Measurements from ENCODE around the gene INAVA.
"Not testable (repeated sequence)": the region's sequence is repeated elsewhere in the genome, so short reads cannot be mapped to it uniquely, and the experiment has no call there.

The INAVA gene

GRCh38 chr1:200909757-200910239 is 15.1 kb downstream of the INAVA start:
- DNase-seq = no peak
- no peak overlapping the region for H3K23ac ChIP-seq (ENCODE audit: low read length in 2 of 2)
- no peak overlapping the region for H2BK12ac ChIP-seq (ENCODE audit: low read length in 2 of 2)
- no peak overlapping the region for H3K27ac ChIP-seq (ENCODE audit: low read length, poor library complexity, severe bottlenecking)
- H2BK15ac ChIP-seq (ENCODE audit: low read depth, poor library complexity, severe bottlenecking) = no peak overlapping the region
- no peak overlapping the region for H3K4me3 ChIP-seq (ENCODE audit: insufficient read depth in 1 of 2, low read depth in 1 of 2, low read length in 2 of 2)
- H3K18ac ChIP-seq (ENCODE audit: low read depth in 1 of 2, low read length in 2 of 2) = no peak overlapping the region
- no peak overlapping the region for H4K8ac ChIP-seq (ENCODE audit: low read length)
- H2BK5ac ChIP-seq (ENCODE audit: low read depth, low read length, poor library complexity, severe bottlenecking) = no peak overlapping the region
- H3K4me1 ChIP-seq (ENCODE audit: control insufficient read depth, insufficient read depth, low read depth, low read length) = peaks cover 3% of the 10 kb centered on the region
- no peak overlapping the region for H3K4ac ChIP-seq (ENCODE audit: low read depth in 1 of 2, low read length in 2 of 2)
- peaks cover 0 to 29% of the 10 kb centered on the region in 2 experiments for H3K27me3 ChIP-seq (ENCODE audit: control insufficient read depth in 1 of 2, insufficient read depth in 1 of 2, low read length in 2 of 2)
- H3K9me3 ChIP-seq (ENCODE audit: control insufficient read depth, low read length) = no peaks in the 10 kb centered on the region
- 100% methylated on average over 1 of the region's 4 CpGs for WGBS
- peaks cover 0 to 47% of the 10 kb centered on the region in 2 experiments for H3K36me3 ChIP-seq (ENCODE audit: control insufficient read depth in 1 of 2, insufficient read depth in 2 of 2, low read depth in 1 of 2, low read length in 2 of 2)
- no peak overlapping the region for H2BK120ac ChIP-seq (ENCODE audit: low read depth, low read length)
- no peak overlapping the region for H4K91ac ChIP-seq (ENCODE audit: low read length)
- no peak overlapping the region for H3K14ac ChIP-seq (ENCODE audit: low read length in 2 of 2)
- H2AFZ ChIP-seq (ENCODE audit: low read depth, low read length) = no peak overlapping the region
- H3K9ac ChIP-seq (ENCODE audit: low read length) = no peak overlapping the region
- H2AK5ac ChIP-seq (ENCODE audit: low read length, severe bottlenecking) = no peak overlapping the region
- peaks cover 1% of the 10 kb centered on the region for H3K79me1 ChIP-seq (replicated peaks; ENCODE audit: low read length, poor library complexity, severe bottlenecking)
- no peak overlapping the region for H3K4me2 ChIP-seq (ENCODE audit: low read length, poor library complexity, severe bottlenecking)

GRCh38 chr1:200911361-200911760 is 16.7 kb downstream of the INAVA start:
- Histone ChIP-seq H3K4ac (ENCODE audit: low read depth in 1 of 2, low read length in 2 of 2) (no peak overlapping the region), H3K27me3 (ENCODE audit: control insufficient read depth in 1 of 2, insufficient read depth in 1 of 2, low read length in 2 of 2) (peaks cover 0 to 39% of the 10 kb centered on the region in 2 experiments), H3K23ac (ENCODE audit: low read length in 2 of 2) (no peak overlapping the region), H2BK12ac (ENCODE audit: low read length in 2 of 2) (no peak overlapping the region), H2BK120ac (ENCODE audit: low read depth, low read length) (no peak overlapping the region), H3K36me3 (ENCODE audit: control insufficient read depth in 1 of 2, insufficient read depth in 2 of 2, low read depth in 1 of 2, low read length in 2 of 2) (peaks cover 0 to 54% of the 10 kb centered on the region in 2 experiments), H4K8ac (ENCODE audit: low read length) (no peak overlapping the region), H2BK5ac (ENCODE audit: low read depth, low read length, poor library complexity, severe bottlenecking) (no peak overlapping the region), H2AK5ac (ENCODE audit: low read length, severe bottlenecking) (no peak overlapping the region), H3K4me1 (ENCODE audit: control insufficient read depth, insufficient read depth, low read depth, low read length) (peaks cover 3% of the 10 kb centered on the region), H3K9ac (ENCODE audit: low read length) (no peak overlapping the region), H4K91ac (ENCODE audit: low read length) (no peak overlapping the region), H3K4me3 (ENCODE audit: insufficient read depth in 1 of 2, low read depth in 1 of 2, low read length in 2 of 2) (no peak overlapping the region), H3K4me2 (ENCODE audit: low read length, poor library complexity, severe bottlenecking) (no peak overlapping the region), H3K79me1 (replicated peaks; ENCODE audit: low read length, poor library complexity, severe bottlenecking) (peaks cover 1% of the 10 kb centered on the region), H3K14ac (ENCODE audit: low read length in 2 of 2) (no peak overlapping the region), H3K9me3 (ENCODE audit: control insufficient read depth, low read length) (no peaks in the 10 kb centered on the region), H2BK15ac (ENCODE audit: low read depth, poor library complexity, severe bottlenecking) (no peak overlapping the region), H3K18ac (ENCODE audit: low read depth in 1 of 2, low read length in 2 of 2) (no peak overlapping the region), H2AFZ (ENCODE audit: low read depth, low read length) (no peak overlapping the region), H3K27ac (ENCODE audit: low read length, poor library complexity, severe bottlenecking) (no peak overlapping the region)
- 96% methylated on average over 23 of the region's 24 CpGs for WGBS
- DNase-seq = no peak

- H3K4me1 ChIP-seq (ENCODE audit: control insufficient read depth, insufficient read depth, low read depth, low read length); DNase-seq; H2BK120ac ChIP-seq (ENCODE audit: low read depth, low read length); H2BK5ac ChIP-seq (ENCODE audit: low read depth, low read length, poor library complexity, severe bottlenecking); H3K4me3 ChIP-seq (ENCODE audit: insufficient read depth in 1 of 2, low read depth in 1 of 2, low read length in 2 of 2); H3K9ac ChIP-seq (ENCODE audit: low read length); H3K4me2 ChIP-seq (ENCODE audit: low read length, poor library complexity, severe bottlenecking); H2BK15ac ChIP-seq (ENCODE audit: low read depth, poor library complexity, severe bottlenecking); H3K27ac ChIP-seq (ENCODE audit: low read length, poor library complexity, severe bottlenecking); H3K4ac ChIP-seq (ENCODE audit: low read depth in 1 of 2, low read length in 2 of 2); H4K8ac ChIP-seq (ENCODE audit: low read length); H3K9me3 ChIP-seq (ENCODE audit: control insufficient read depth, low read length); H3K79me1 ChIP-seq (replicated peaks; ENCODE audit: low read length, poor library complexity, severe bottlenecking); H2AK5ac ChIP-seq (ENCODE audit: low read length, severe bottlenecking); H4K91ac ChIP-seq (ENCODE audit: low read length); H3K18ac ChIP-seq (ENCODE audit: low read depth in 1 of 2, low read length in 2 of 2); H3K14ac ChIP-seq (ENCODE audit: low read length in 2 of 2); H2AFZ ChIP-seq (ENCODE audit: low read depth, low read length); H2BK12ac ChIP-seq (ENCODE audit: low read length in 2 of 2); H3K23ac ChIP-seq (ENCODE audit: low read length in 2 of 2): not testable (repeated sequence)
- peaks cover 0 to 44% of the 10 kb centered on the region in 2 experiments for H3K27me3 ChIP-seq (ENCODE audit: control insufficient read depth in 1 of 2, insufficient read depth in 1 of 2, low read length in 2 of 2)
- WGBS = 92% methylated on average over 9 of the region's 21 CpGs
- H3K36me3 ChIP-seq (ENCODE audit: control insufficient read depth in 1 of 2, insufficient read depth in 2 of 2, low read depth in 1 of 2, low read length in 2 of 2) = peaks cover 0 to 54% of the 10 kb centered on the region in 2 experiments
Measured at GRCh38 chr1:200911936-200912335, 17.2 kb downstream of the INAVA start.

- Histone ChIP-seq H4K8ac (ENCODE audit: low read length) (no peak overlapping the region), H2BK12ac (ENCODE audit: low read length in 2 of 2) (no peak overlapping the region), H3K36me3 (ENCODE audit: control insufficient read depth in 1 of 2, insufficient read depth in 2 of 2, low read depth in 1 of 2, low read length in 2 of 2) (peaks cover 0 to 50% of the 10 kb centered on the region in 2 experiments), H3K79me1 (replicated peaks; ENCODE audit: low read length, poor library complexity, severe bottlenecking) (peaks cover 1% of the 10 kb centered on the region), H3K4ac (ENCODE audit: low read depth in 1 of 2, low read length in 2 of 2) (no peak overlapping the region), H3K4me1 (ENCODE audit: control insufficient read depth, insufficient read depth, low read depth, low read length) (peaks cover 3% of the 10 kb centered on the region), H2AFZ (ENCODE audit: low read depth, low read length) (no peak overlapping the region), H3K14ac (ENCODE audit: low read length in 2 of 2) (no peak overlapping the region), H2AK5ac (ENCODE audit: low read length, severe bottlenecking) (no peak overlapping the region), H3K18ac (ENCODE audit: low read depth in 1 of 2, low read length in 2 of 2) (no peak overlapping the region), H3K23ac (ENCODE audit: low read length in 2 of 2) (no peak overlapping the region), H3K27me3 (ENCODE audit: control insufficient read depth in 1 of 2, insufficient read depth in 1 of 2, low read length in 2 of 2) (peaks cover 0 to 50% of the 10 kb centered on the region in 2 experiments), H3K4me2 (ENCODE audit: low read length, poor library complexity, severe bottlenecking) (no peak overlapping the region), H2BK15ac (ENCODE audit: low read depth, poor library complexity, severe bottlenecking) (no peak overlapping the region), H2BK5ac (ENCODE audit: low read depth, low read length, poor library complexity, severe bottlenecking) (no peak overlapping the region), H3K4me3 (ENCODE audit: insufficient read depth in 1 of 2, low read depth in 1 of 2, low read length in 2 of 2) (no peak overlapping the region), H3K27ac (ENCODE audit: low read length, poor library complexity, severe bottlenecking) (no peak overlapping the region), H3K9ac (ENCODE audit: low read length) (no peak overlapping the region), H3K9me3 (ENCODE audit: control insufficient read depth, low read length) (no peaks in the 10 kb centered on the region), H4K91ac (ENCODE audit: low read length) (no peak overlapping the region), H2BK120ac (ENCODE audit: low read depth, low read length) (no peak overlapping the region)
- 96% methylated on average over 13 of the region's 13 CpGs for WGBS
- no peak for DNase-seq
Measured at GRCh38 chr1:200912737-200913407, 18.2 kb downstream of the INAVA start.
